ENCODE results near the gene COL4A5.

The COL4A5 gene

DNA sequence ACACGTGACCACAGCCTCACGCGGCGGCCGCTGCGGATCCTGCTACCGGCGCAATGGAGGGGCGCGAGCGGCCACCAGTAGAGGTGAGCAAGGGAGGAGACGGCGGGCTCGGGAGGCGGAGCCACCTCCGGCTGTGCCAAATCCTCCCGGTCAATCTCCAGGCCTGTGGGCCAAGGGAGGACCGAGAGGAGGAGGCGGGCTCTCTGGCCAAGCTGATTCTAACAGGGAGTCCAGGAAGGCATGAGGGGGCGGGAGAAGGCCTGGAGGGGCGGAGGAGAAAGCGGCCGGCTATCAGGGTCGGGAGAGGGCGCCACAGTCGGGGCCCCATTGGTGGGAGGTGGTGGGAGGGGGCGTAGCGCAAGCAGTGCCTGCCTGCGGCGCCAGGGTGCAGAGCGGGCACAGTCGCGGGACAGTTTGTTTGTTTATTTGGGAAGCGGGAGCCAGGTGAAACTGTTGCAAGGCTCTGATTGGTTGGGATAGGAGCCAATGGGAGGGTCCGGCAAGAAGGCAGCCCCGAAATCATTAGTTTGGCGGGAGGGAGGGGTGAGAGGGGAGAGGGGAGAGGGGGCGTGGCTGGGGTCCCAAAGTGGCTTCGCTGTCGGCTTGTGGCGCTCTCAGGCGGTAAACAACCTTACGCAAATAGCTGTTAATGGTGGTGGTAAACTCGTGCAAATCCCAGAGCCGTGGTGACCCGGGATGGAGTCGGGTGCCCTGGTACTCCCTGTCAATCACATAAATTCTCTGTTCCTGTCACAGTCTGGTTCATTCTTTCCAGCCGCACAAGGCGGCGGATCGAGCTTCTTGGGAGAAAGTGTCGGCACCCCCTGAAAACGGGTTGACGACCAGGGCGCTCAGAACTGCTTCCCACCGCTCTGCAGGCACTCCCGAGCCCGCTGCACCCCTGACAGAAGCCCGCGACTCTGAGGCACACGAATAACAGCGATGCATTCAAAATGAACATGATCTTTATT, 297.2 kb downstream of the COL4A5 start, which contains the start of gene IRS4:
Gene IRS4, minus strand, starts transcription at position 55 of the 971 bp plus-strand sequence.
- Histone ChIP-seq H3K27me3 (ENCODE audit: control insufficient read depth in 1 of 2, insufficient read depth in 2 of 2, low read length in 2 of 2) (peaks cover 0 to 30% of the 10 kb centered on the region in 2 donors), H3K4me3 (ENCODE audit: low read depth in 1 of 2, low read length in 2 of 2) (peak within 1 kb of the TSS; percentile 45 to 47), H3K9ac (ENCODE audit: low read depth in 1 of 2, low read length in 2 of 2) (no peak within 1 kb of the TSS), H3K36me3 (ENCODE audit: control insufficient read depth in 1 of 2, insufficient read depth in 2 of 2, low read length in 2 of 2) (no peaks in the 10 kb centered on the region), H3K4me1 (ENCODE audit: control insufficient read depth in 1 of 2, insufficient read depth in 2 of 2, low read length in 2 of 2) (no peaks in the 10 kb centered on the region), H3K9me3 (ENCODE audit: control insufficient read depth in 1 of 2, low read length in 2 of 2) (no peaks in the 10 kb centered on the region), H3K27ac (ENCODE audit: low read depth, low read length) (no peak within 1 kb of the TSS)

DNA sequence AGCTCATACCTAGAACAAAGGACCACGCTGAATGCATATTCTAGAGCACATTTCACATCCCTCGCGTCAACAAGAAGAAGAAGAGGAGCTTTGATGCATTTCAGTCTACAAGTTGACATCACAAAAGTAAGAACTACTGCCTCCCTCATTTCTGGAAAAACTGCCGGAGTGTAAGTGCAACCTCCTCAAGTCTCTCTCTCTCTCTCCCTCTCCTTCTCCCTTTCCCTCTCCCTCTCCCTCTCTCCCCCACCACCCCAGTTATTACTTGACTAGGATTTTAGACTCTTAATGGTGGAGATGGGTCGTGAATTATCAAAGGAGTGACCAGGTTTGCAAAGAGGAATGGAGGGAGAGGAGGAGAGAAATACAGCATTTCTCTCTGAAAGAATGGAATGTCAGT, 298.1 kb downstream of the COL4A5 start:
- no peaks in the 10 kb centered on the region for H3K9me3 ChIP-seq (ENCODE audit: control insufficient read depth in 1 of 2, low read length in 2 of 2)
- H3K4me1 ChIP-seq (ENCODE audit: control insufficient read depth in 1 of 2, insufficient read depth in 2 of 2, low read length in 2 of 2): no peaks in the 10 kb centered on the region
- H3K9ac ChIP-seq (ENCODE audit: low read depth in 1 of 2, low read length in 2 of 2): no peak overlapping the region
- H3K27ac ChIP-seq (ENCODE audit: low read depth, low read length): no peak overlapping the region
- no peaks in the 10 kb centered on the region for H3K36me3 ChIP-seq (ENCODE audit: control insufficient read depth in 1 of 2, insufficient read depth in 2 of 2, low read length in 2 of 2)
- peaks cover 0 to 21% of the 10 kb centered on the region in 2 donors for H3K27me3 ChIP-seq (ENCODE audit: control insufficient read depth in 1 of 2, insufficient read depth in 2 of 2, low read length in 2 of 2)
- no peak overlapping the region for H3K4me3 ChIP-seq (ENCODE audit: low read depth in 1 of 2, low read length in 2 of 2)

- Histone ChIP-seq H3K27ac (ENCODE audit: low read depth, low read length) (no peak overlapping the region), H3K9me3 (ENCODE audit: control insufficient read depth in 1 of 2, low read length in 2 of 2) (no peaks in the 10 kb centered on the region), H3K36me3 (ENCODE audit: control insufficient read depth in 1 of 2, insufficient read depth in 2 of 2, low read length in 2 of 2) (no peaks in the 10 kb centered on the region), H3K9ac (ENCODE audit: low read depth in 1 of 2, low read length in 2 of 2) (no peak overlapping the region), H3K27me3 (ENCODE audit: control insufficient read depth in 1 of 2, insufficient read depth in 2 of 2, low read length in 2 of 2) (peaks cover 0 to 8% of the 10 kb centered on the region in 2 donors), H3K4me1 (ENCODE audit: control insufficient read depth in 1 of 2, insufficient read depth in 2 of 2, low read length in 2 of 2) (no peaks in the 10 kb centered on the region), H3K4me3 (ENCODE audit: low read depth in 1 of 2, low read length in 2 of 2) (no peak overlapping the region)
Observed at GRCh38 chrX:108740299-108740774, 300.7 kb downstream of the COL4A5 start.

All from duodenal mucosa (tissue), 2 donors.